Large intestine (tissue), 3 donors: ENCODE data around the gene RFWD3. TPM values are rescaled to one million over a fixed set of nuclear protein-coding genes. Genes with fewer than 3 reads are reported as not detected.
A peak's percentile ranks its signal among the peaks of the same experiment; 100 is the strongest.

ENCODE experiments used
- DNase-seq, 2 donors: peaks; one replicate each; pipeline versions ENCODE4 v3.0.0 to v3.0.0-alpha.2; 2013
- H3K27ac ChIP-seq: one replicate; pipeline ENCODE4 v1.5.1; 2013; ENCODE audit warnings: low read length
- H3K27me3 ChIP-seq: 2 replicates; pipeline ENCODE4 v1.6.1; 2013; ENCODE audit warnings: low read length; ENCODE audit not compliant: control insufficient read depth, insufficient read depth
- H3K36me3 ChIP-seq: 2 replicates; pipeline ENCODE4 v1.6.1; 2013; ENCODE audit warnings: low read length; ENCODE audit not compliant: control insufficient read depth, insufficient read depth
- H3K4me1 ChIP-seq: one replicate; pipeline ENCODE4 v1.6.1; 2013; ENCODE audit warnings: low read length; ENCODE audit not compliant: control insufficient read depth, insufficient read depth
- H3K4me3 ChIP-seq: one replicate; pipeline ENCODE4 v1.5.1; 2013; ENCODE audit warnings: low read length
- H3K9me3 ChIP-seq: one replicate; pipeline ENCODE4 v1.6.1; 2013; ENCODE audit warnings: mild to moderate bottlenecking, low read depth, low read length, moderate library complexity; ENCODE audit not compliant: control insufficient read depth
- WGBS: methylation state at CpG from one replicate; pipeline ENCODE4 v1.1.5; 2013; ENCODE audit warnings: low lambda C conversion rate; ENCODE audit not compliant: insufficient coverage; 5-methylcytosine and 5-hydroxymethylcytosine counted together
- polyA plus RNA-seq: library from polyadenylated mRNA; unstranded; fragments of 120-200 nt; gene quantifications from one replicate; pipeline ENCODE4 v1.2.1, GENCODE V29; 2013

Gene RFWD3
- polyA plus RNA-seq, 1 donor: 19.7 TPM

- 0% methylated on average over 1 of the region's 17 CpGs for WGBS
- Histone ChIP-seq H3K36me3 (no peaks in the 10 kb centered on the region), H3K9me3 (peaks cover 3% of the 10 kb centered on the region), H3K4me1 (peaks cover 3% of the 10 kb centered on the region), H3K27me3 (no peaks in the 10 kb centered on the region), H3K27ac (peak overlapping the region; percentile 99), H3K4me3 (peak overlapping the region; percentile 98)
- no peak for DNase-seq
Measured at GRCh38 chr16:74605746-74606520, 60.7 kb downstream of the RFWD3 start.

- H3K4me1 ChIP-seq: peaks cover 3% of the 10 kb centered on the region
- peak overlapping the region; percentile 99 for H3K27ac ChIP-seq
- H3K4me3 ChIP-seq: peak overlapping the region; percentile 98
- peaks cover 3% of the 10 kb centered on the region for H3K9me3 ChIP-seq
- no peak for DNase-seq
- H3K36me3 ChIP-seq: no peaks in the 10 kb centered on the region
- no peaks in the 10 kb centered on the region for H3K27me3 ChIP-seq
- 20% methylated on average over 1 of the region's 6 CpGs for WGBS
Measured at GRCh38 chr16:74605332-74605731, 61.3 kb downstream of the RFWD3 start.

GRCh38 chr16:74603848-74604247 lies 62.8 kb downstream of the RFWD3 start:
- Histone ChIP-seq H3K4me1 (peaks cover 3% of the 10 kb centered on the region), H3K9me3 (peaks cover 3% of the 10 kb centered on the region), H3K27me3 (no peaks in the 10 kb centered on the region), H3K4me3 (no peak overlapping the region), H3K36me3 (no peaks in the 10 kb centered on the region), H3K27ac (no peak overlapping the region)
- WGBS: no CpG with 5 or more reads among the region's 4 CpGs
- no peak for DNase-seq

- no peak overlapping the region for H3K27ac ChIP-seq
- H3K4me3 ChIP-seq: no peak overlapping the region
- no peaks in the 10 kb centered on the region for H3K27me3 ChIP-seq
- DNase-seq: peak in 1 of 2 donors; percentile 18
- H3K4me1 ChIP-seq: peaks cover 3% of the 10 kb centered on the region
- H3K36me3 ChIP-seq: peaks cover 9% of the 10 kb centered on the region
- H3K9me3 ChIP-seq: no peaks in the 10 kb centered on the region
- whole genome bisulfite sequencing: 86% methylated on average over 1 of the region's 9 CpGs
Measured at GRCh38 chr16:74601126-74601871, 65.4 kb downstream of the RFWD3 start.

GRCh38 chr16:74596586-74596985 lies 70.1 kb downstream of the RFWD3 start:
- no peak overlapping the region for H3K27ac ChIP-seq
- H3K27me3 ChIP-seq: no peaks in the 10 kb centered on the region
- no peak for DNase-seq
- H3K4me3 ChIP-seq: no peak overlapping the region
- peaks cover 9% of the 10 kb centered on the region for H3K36me3 ChIP-seq
- WGBS: no CpG with 5 or more reads among the region's 2 CpGs
- no peaks in the 10 kb centered on the region for H3K4me1 ChIP-seq
- no peaks in the 10 kb centered on the region for H3K9me3 ChIP-seq

GRCh38 chr16:74592847-74593246 lies 73.8 kb downstream of the RFWD3 start:
- Histone ChIP-seq H3K36me3 (peaks cover 7% of the 10 kb centered on the region), H3K4me1 (no peaks in the 10 kb centered on the region), H3K27me3 (no peaks in the 10 kb centered on the region), H3K9me3 (no peaks in the 10 kb centered on the region), H3K27ac (no peak overlapping the region), H3K4me3 (no peak overlapping the region)
- WGBS: no CpG with 5 or more reads among the region's 3 CpGs
- no peak for DNase-seq

- no peaks in the 10 kb centered on the region for H3K4me1 ChIP-seq
- H3K27me3 ChIP-seq: no peaks in the 10 kb centered on the region
- no CpG with 5 or more reads among the region's 9 CpGs for WGBS
- no peak overlapping the region for H3K4me3 ChIP-seq
- no peaks in the 10 kb centered on the region for H3K9me3 ChIP-seq
- no peak for DNase-seq
- H3K36me3 ChIP-seq: peaks cover 6% of the 10 kb centered on the region
- no peak overlapping the region for H3K27ac ChIP-seq
Measured at GRCh38 chr16:74591876-74592650, 74.6 kb downstream of the RFWD3 start.

GRCh38 chr16:74586948-74587347 lies 79.7 kb downstream of the RFWD3 start:
- H3K9me3 ChIP-seq: no peaks in the 10 kb centered on the region

GRCh38 chr16:74585846-74586443 lies 80.7 kb downstream of the RFWD3 start:
- H3K27me3 ChIP-seq: no peaks in the 10 kb centered on the region
- H3K36me3 ChIP-seq: no peaks in the 10 kb centered on the region
- no peaks in the 10 kb centered on the region for H3K9me3 ChIP-seq
- no peak overlapping the region for H3K27ac ChIP-seq
- no peak overlapping the region for H3K4me3 ChIP-seq
- DNase-seq: no peak
- no peaks in the 10 kb centered on the region for H3K4me1 ChIP-seq
- 100% methylated on average over 1 of the region's 6 CpGs for WGBS

More at GRCh38 chr16:74586948-74587347, 79.7 kb downstream of the RFWD3 start:
- DNase-seq: peak; percentile 29 to 40
- Histone ChIP-seq H3K4me3 (no peak overlapping the region), H3K4me1 (no peaks in the 10 kb centered on the region), H3K36me3 (no peaks in the 10 kb centered on the region), H3K27me3 (no peaks in the 10 kb centered on the region), H3K27ac (peak overlapping the region; percentile 32)
- WGBS: 60% methylated on average over 1 of the region's 6 CpGs
